IPS-15b (cell line): ENCODE measurements around the gene HUNK.
"Not testable (repeated sequence)": the region's sequence is repeated elsewhere in the genome, so short reads cannot be mapped to it uniquely, and the experiment has no call there.

ENCODE experiments used
- H3K27me3 ChIP-seq: one replicate; pipeline ENCODE4 v1.6.1; 2013; ENCODE audit warnings: low read length; ENCODE audit not compliant: control insufficient read depth, insufficient read depth
- H3K36me3 ChIP-seq: one replicate; pipeline ENCODE4 v1.6.1; 2013; ENCODE audit warnings: low read length; ENCODE audit not compliant: control insufficient read depth, insufficient read depth
- H3K4me1 ChIP-seq: one replicate; pipeline ENCODE4 v1.6.1; 2013; ENCODE audit warnings: mild to moderate bottlenecking, low read length; ENCODE audit not compliant: control insufficient read depth, insufficient read depth
- H3K4me3 ChIP-seq: one replicate; pipeline ENCODE4 v1.5.1; 2013; ENCODE audit warnings: low read depth, low read length
- H3K9ac ChIP-seq: one replicate; pipeline ENCODE4 v1.6.1; 2013; ENCODE audit warnings: low read depth, mild to moderate bottlenecking, low read length
- H3K9me3 ChIP-seq: one replicate; pipeline ENCODE4 v1.6.1; 2013; ENCODE audit warnings: mild to moderate bottlenecking, low read length; ENCODE audit not compliant: control insufficient read depth, insufficient read depth

Gene HUNK

DNA sequence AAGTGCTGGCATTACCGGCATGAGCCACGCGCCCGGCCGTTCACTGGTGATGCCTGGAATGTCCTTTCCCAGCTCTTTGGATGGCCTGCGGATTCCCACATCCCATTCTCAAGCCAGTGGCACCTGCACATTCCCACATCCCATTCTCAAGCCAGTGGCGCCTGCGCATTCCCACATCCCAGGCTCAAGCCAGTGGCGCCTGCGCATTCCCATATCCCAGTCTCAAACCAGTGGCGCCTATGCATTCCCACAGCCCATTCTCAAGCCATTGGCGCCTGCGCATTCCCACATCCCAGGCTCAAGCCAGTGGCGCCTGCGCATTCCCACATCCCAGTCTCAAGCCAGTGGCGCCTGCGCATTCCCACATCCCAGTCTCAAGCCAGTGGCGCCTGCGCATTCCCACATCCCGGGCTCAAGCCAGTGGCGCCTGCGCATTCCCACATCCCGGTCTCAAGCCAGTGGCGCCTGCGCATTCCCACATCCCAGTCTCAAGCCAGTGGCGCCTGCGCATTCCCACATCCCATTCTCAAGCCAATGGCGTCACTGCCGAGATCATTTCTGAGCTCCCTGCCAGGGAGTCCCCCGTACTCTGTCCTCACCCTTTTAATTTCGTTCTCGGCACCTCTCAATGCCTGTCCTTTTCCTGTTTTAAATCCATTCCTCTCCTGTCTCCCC lies 74.2 kb downstream of the HUNK start:
- peaks cover 17% of the 10 kb centered on the region for H3K4me1 ChIP-seq
- H3K9ac ChIP-seq, H3K36me3 ChIP-seq, H3K27me3 ChIP-seq, H3K4me3 ChIP-seq, H3K9me3 ChIP-seq: not testable (repeated sequence)

DNA sequence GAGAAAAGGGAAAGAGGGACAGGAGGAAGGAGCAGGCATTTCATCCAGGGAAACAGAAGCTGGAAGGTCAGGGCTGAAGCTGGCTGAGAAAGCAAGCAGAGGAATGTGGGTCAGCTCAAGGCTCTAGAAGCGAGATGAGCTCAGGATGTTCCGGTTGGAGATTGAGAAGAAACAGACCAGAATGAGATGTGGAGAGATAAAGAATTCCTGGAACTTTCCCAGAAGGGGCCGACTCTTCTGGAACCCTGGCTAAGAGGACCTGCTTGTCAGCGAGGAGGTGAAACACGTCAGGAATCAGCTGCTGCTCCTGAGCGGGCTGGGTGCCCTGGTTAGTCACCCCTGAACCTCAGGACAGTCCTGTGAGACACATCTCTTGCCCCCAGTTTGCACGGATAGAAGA lies 75.9 kb downstream of the HUNK start:
- Histone ChIP-seq H3K36me3 (peaks cover 9% of the 10 kb centered on the region), H3K4me1 (peaks cover 9% of the 10 kb centered on the region), H3K27me3 (no peaks in the 10 kb centered on the region), H3K9ac (no peak overlapping the region), H3K4me3 (no peak overlapping the region), H3K9me3 (no peaks in the 10 kb centered on the region)

DNA sequence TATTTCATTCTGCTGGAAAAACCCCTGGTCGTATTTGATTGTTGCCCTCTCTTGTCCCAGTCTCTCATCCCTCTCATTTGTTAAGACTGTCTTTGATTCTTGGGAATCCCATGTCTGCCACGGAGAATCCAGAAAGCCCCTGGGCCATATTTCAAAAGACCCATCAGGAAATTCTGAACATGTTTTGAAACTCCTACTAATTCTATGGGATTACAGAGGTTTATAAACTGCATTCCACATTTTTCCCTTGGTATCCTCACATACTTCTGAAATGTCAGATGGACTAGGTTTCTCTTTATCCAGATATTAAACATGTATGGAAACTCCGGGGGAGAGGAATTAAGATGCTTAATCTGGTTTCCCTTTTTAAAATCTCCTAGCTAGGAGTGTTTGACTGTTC lies 80.0 kb downstream of the HUNK start:
- no peaks in the 10 kb centered on the region for H3K4me1 ChIP-seq
- H3K4me3 ChIP-seq, result no peak overlapping the region
- no peaks in the 10 kb centered on the region for H3K9me3 ChIP-seq
- H3K9ac ChIP-seq, result no peak overlapping the region
- no peaks in the 10 kb centered on the region for H3K27me3 ChIP-seq
- peaks cover 9% of the 10 kb centered on the region for H3K36me3 ChIP-seq

DNA sequence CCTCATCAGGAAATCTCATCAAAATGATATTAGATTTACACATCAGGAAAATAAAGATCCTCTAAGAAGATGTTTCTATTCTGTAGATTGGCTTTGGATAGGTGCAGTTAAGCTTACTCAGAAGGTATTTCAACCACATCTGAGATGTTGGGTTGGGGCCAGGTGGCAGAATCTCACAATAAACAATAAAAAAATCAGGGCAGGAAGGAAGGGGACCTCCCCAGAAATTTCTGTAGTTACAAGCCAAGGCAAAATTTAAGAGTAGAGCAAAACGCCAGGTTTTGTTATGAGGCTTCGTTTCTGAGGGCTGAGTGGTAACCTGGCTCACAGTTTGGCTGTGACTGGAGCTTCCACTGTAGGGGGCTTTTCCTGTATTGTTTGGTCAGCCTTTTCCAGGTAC lies 84.8 kb downstream of the HUNK start:
- Histone ChIP-seq H3K4me3 (no peak overlapping the region), H3K4me1 (no peaks in the 10 kb centered on the region), H3K9me3 (no peaks in the 10 kb centered on the region), H3K9ac (no peak overlapping the region), H3K36me3 (no peaks in the 10 kb centered on the region), H3K27me3 (no peaks in the 10 kb centered on the region)

DNA sequence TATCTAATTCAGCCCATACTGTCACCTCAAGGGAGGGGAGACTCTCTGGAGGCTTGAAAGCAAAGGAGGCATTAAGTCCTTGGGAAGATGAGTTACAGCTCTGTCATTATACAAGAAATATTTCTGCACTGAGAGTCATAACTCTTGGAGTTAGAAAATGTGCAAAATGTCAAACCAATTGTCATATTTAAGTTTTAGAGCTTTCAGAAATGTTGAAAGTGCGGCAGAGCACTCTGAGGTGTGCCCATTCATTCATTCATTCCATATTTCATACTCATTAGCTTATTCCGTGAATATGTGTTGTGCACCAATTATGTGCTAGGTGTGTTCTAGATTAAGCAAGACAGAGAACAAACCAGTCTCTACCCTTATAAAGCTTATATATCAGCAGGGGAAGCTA lies 87.1 kb downstream of the HUNK start:
- Histone ChIP-seq H3K4me1 (no peaks in the 10 kb centered on the region), H3K9me3 (no peaks in the 10 kb centered on the region), H3K4me3 (no peak overlapping the region), H3K9ac (no peak overlapping the region), H3K36me3 (no peaks in the 10 kb centered on the region), H3K27me3 (no peaks in the 10 kb centered on the region)

DNA sequence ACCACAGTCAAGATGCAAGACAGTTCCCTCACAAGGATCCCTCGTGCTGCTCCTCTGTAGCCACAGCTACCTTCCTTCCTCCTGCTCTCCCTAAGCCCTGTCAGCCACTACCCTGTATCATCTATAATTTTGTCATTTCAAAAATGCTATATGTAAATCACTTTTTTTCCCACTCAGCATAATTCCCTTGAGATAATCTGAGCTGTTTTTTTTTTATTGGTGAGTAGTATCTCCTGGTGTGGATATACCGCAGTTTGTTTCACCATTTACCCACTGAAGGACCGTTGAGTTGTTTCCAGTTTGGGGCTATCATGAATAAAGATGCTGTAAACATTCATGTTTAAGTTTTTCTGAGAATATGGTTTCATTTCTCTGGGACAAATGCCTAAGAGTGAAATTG lies 88.2 kb downstream of the HUNK start:
- Histone ChIP-seq H3K4me3 (no peak overlapping the region), H3K9me3 (no peaks in the 10 kb centered on the region), H3K27me3 (no peaks in the 10 kb centered on the region), H3K9ac (no peak overlapping the region), H3K36me3 (no peaks in the 10 kb centered on the region), H3K4me1 (no peaks in the 10 kb centered on the region)

DNA sequence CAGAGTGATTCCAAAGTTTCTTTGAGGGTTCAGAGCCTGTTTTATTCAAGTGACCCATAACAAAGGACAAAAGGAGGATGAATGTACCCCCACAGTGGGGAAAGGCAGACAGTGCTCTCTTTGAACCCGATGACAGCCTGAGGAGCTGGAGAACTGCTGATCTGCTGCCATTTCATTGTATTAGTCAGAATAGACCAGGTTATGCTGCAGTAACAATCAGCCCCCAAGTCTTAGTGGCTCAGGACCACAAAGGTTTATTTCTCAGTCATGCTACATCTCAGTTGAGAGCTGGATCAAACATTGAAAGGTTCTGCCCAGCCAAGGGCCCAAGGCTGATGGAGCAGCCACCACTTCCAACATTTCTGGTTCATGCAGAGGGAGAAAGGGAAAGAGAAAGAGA lies 88.9 kb downstream of the HUNK start:
- Histone ChIP-seq H3K27me3 (no peaks in the 10 kb centered on the region), H3K9me3 (no peaks in the 10 kb centered on the region)

DNA sequence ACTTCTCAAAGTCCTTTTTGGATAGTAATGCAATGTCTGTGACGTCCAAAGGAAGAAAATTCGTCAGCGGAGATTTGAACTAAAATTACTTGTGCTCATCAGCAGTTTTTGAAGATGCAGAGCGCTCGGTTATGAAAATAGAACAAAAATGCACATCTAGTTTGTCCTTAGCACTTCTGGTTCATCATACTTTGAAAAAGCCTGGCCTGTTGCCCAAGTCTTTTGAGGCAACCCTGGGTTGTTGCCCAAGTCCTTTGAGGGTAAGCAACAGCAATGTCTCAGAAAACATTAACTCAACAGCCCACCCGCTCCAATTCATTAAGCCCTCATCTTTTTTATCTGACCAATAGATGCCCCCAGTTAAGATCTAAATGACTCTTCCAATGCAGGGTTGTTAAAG lies 91.9 kb downstream of the HUNK start:
- no peaks in the 10 kb centered on the region for H3K9me3 ChIP-seq
- H3K27me3 ChIP-seq, result no peaks in the 10 kb centered on the region
- H3K4me1 ChIP-seq, result no peaks in the 10 kb centered on the region
- H3K4me3 ChIP-seq, result no peak overlapping the region
- no peak overlapping the region for H3K9ac ChIP-seq
- no peaks in the 10 kb centered on the region for H3K36me3 ChIP-seq

More for the DNA sequence above, 88.9 kb downstream of the HUNK start:
- Histone ChIP-seq H3K36me3 (no peaks in the 10 kb centered on the region), H3K4me3 (no peak overlapping the region), H3K4me1 (no peaks in the 10 kb centered on the region), H3K9ac (no peak overlapping the region)

DNA sequence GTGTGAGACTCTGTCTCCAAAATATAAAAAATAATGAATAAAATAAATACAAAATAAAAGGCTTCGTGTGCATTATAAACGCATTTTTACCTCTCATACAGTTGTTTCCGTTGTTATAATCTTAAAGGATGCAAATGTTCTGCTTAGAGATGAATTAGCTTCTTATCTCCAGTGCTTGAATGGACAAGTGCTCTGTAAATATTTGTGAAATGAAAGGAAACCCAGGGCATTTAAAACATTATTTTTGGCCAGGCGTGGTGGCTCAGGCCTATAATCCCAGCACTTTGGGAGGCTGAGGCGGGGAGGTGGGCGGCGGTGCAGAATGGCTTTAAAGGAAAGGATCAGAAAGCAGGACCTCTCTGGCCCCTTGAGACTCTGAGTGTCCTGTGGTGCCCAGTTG lies 94.5 kb downstream of the HUNK start:
- Histone ChIP-seq H3K36me3 (no peaks in the 10 kb centered on the region), H3K4me1 (no peaks in the 10 kb centered on the region), H3K27me3 (no peaks in the 10 kb centered on the region), H3K4me3 (no peak overlapping the region), H3K9me3 (no peaks in the 10 kb centered on the region), H3K9ac (no peak overlapping the region)

DNA sequence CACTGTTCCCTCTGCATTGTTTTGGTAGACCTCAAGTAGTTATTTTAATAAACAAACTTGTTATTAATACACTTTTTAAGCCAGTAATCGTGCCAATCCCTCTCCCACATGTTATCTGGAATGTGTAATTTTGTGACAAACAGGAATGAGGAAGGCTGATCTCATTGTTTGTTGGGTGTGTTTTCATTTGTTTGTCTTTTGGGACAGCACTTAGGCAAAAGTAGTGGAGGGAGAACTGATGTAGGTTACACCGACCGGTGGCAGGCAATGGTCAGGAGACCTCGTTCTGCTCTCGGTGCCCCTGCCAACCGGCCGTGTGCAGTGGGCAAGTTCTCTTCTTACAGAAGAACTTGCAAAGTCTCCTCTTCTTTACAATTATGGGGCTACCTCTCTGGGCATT lies 99.8 kb downstream of the HUNK start:
- H3K36me3 ChIP-seq, result no peaks in the 10 kb centered on the region
- H3K27me3 ChIP-seq, result no peaks in the 10 kb centered on the region
- H3K9ac ChIP-seq, result no peak overlapping the region
- H3K9me3 ChIP-seq, result no peaks in the 10 kb centered on the region
- H3K4me1 ChIP-seq, result peaks cover 4% of the 10 kb centered on the region
- no peak overlapping the region for H3K4me3 ChIP-seq

DNA sequence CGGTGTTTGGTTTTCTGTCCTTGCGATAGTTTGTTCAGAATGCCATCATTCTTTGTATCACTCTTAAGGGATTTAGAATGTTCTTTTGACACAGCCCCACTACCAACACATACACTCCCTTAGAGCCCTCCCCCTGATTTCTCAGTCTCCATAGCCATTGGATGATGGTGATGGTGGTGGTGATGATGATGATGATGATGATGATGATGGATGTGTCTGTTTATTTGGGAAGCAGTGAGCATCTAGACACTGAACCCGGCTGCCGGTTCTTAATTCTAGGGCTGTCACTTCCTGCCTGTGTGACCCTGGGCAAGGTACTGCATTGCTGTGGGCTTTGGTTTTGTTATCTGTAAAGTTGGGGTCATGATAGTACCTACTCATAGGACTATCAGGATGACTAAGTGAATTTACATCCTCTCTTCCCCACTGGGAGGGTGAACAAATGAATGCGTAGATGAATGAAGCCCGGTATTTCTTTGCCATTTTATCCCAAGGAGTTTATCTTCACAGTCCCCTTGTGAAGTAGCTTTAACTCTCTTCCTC lies 100.7 kb downstream of the HUNK start:
- peaks cover 4% of the 10 kb centered on the region for H3K4me1 ChIP-seq
- H3K9me3 ChIP-seq, result no peaks in the 10 kb centered on the region
- no peaks in the 10 kb centered on the region for H3K36me3 ChIP-seq
- no peaks in the 10 kb centered on the region for H3K27me3 ChIP-seq
- H3K4me3 ChIP-seq, result no peak overlapping the region
- H3K9ac ChIP-seq, result no peak overlapping the region

DNA sequence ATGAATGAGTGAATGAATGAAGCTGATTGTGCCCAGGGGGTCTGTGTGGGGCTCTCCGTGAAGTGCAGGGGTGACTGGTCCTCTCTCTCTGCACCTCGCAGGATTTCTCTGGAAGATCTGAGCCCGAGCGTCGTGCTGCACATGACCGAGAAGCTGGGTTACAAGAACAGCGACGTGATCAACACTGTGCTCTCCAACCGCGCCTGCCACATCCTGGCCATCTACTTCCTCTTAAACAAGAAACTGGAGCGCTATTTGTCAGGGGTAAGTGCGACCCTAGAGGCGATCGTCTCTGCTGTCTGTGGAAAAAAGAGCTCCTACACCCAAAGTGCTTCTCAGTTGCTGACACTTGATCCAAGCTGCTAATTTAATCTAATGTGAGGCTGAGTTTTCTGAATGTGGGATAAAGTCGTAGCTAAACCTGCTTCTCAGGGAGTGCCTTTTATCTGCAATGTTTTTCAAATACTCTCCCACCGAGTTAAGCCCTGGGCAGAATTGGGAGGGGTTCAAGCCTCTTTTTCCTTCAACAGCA lies 101.7 kb downstream of the HUNK start:
- Histone ChIP-seq H3K27me3 (no peaks in the 10 kb centered on the region), H3K9me3 (no peaks in the 10 kb centered on the region), H3K9ac (no peak overlapping the region), H3K36me3 (no peaks in the 10 kb centered on the region), H3K4me3 (no peak overlapping the region), H3K4me1 (peaks cover 4% of the 10 kb centered on the region)
